Measurements from ENCODE around the gene PNPLA7.
"Not testable (repeated sequence)": the region's sequence is repeated elsewhere in the genome, so short reads cannot be mapped to it uniquely, and the experiment has no call there.

The PNPLA7 gene

GRCh38 chr9:137411260-137411644, 138.9 kb downstream of the PNPLA7 start:
- DNase-seq, result no peak

- DNase-seq, result no peak
These were observed 139.3 kb downstream of the PNPLA7 start for GRCh38 chr9:137410891-137411249.

GRCh38 chr9:137410236-137410890, 139.8 kb downstream of the PNPLA7 start:
- not testable (repeated sequence) for DNase-seq

All from NCI-H1436 treated with DMSO at 0.1 percent for 48 hours (cell line).